Measurements from ENCODE around the gene MEGF9.

GRCh38 chr9:120663380-120663779 is 50.9 kb downstream of the MEGF9 start:
- TF ChIP-seq USF2 (IDR thresholded peaks at IDR 0.05; ENCODE audit: borderline replicate concordance, low read depth, low read length) (no peak), CTCF (IDR thresholded peaks at IDR 0.05) (no peak), USF1 (IDR thresholded peaks at IDR 0.05; ENCODE audit: borderline replicate concordance, low read depth) (no peak), RFX5 (IDR thresholded peaks at IDR 0.05; ENCODE audit: low read length) (no peak), GABPA (IDR thresholded peaks at IDR 0.05; ENCODE audit: low read depth) (no peak), REST (IDR thresholded peaks at IDR 0.05; ENCODE audit: low read depth, low read length) (no peak), TAF1 (IDR thresholded peaks at IDR 0.05; ENCODE audit: borderline replicate concordance, low read depth, low read length) (no peak), POLR2AphosphoS5 (IDR thresholded peaks at IDR 0.05; ENCODE audit: low read depth, low read length) (no peak), EP300 (IDR thresholded peaks at IDR 0.05; ENCODE audit: borderline replicate concordance in 1 of 2, low read depth in 1 of 2, low read length in 1 of 2) (no peak), MEF2A (IDR thresholded peaks at IDR 0.05; ENCODE audit: borderline replicate concordance, low read depth) (no peak), IRF3 (IDR thresholded peaks at IDR 0.05; ENCODE audit: low read depth, low read length) (no peak), SMC3 (IDR thresholded peaks at IDR 0.05; ENCODE audit: low read depth, low read length) (no peak), RAD21 (IDR thresholded peaks at IDR 0.05; ENCODE audit: low read length) (no peak), TEAD4 (IDR thresholded peaks at IDR 0.05; ENCODE audit: borderline replicate concordance, insufficient read depth) (no peak)

All from SK-N-SH (cell line).